IPS-11a (cell line): ENCODE data around the gene NOTCH3.

ENCODE experiments used
- H3K4me3 ChIP-seq: one replicate; pipeline ENCODE4 v1.5.1; 2013; ENCODE audit warnings: low read depth, low read length, control low read depth

The NOTCH3 gene

DNA sequence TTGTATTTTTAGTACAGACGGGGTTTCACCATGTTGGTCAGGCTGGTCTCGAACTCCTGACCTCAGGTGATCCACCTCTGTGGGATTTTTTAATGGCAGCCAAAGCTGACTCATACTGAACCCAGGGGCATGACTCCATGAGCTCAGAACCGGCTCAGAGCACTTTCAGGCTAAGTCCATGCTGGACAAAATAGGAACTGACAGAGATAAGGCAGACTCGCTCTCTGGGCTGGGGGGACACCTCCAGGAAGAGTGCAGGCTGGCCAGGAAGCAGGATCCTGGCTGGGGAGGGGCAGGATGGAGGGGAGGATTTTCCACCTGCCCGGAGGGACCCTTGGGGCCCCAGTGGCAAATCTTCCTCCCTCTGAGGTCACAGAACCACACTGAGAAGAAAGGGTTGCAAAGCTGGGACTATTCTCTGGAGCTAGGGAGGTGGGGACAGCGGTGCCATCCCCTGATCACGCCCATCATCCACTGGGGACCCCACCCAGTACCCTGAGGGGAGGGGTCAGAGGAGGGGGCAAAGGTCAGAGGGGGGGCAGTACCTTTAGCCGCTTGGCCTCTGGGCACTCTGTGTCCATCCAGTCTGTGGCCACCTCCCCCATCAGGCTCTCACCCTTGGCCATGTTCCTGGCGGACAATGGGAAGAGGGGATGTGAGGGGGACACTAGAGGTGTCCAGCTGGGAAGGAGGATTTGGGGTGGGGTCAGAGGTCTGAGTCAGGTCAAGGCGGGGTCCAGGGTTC lies 31.1 kb downstream of the NOTCH3 start:
- no peak overlapping the region for H3K4me3 ChIP-seq

GRCh38 chr19:15166700-15167099 lies 34.1 kb downstream of the NOTCH3 start:
- H3K4me3 ChIP-seq = no peak overlapping the region

DNA sequence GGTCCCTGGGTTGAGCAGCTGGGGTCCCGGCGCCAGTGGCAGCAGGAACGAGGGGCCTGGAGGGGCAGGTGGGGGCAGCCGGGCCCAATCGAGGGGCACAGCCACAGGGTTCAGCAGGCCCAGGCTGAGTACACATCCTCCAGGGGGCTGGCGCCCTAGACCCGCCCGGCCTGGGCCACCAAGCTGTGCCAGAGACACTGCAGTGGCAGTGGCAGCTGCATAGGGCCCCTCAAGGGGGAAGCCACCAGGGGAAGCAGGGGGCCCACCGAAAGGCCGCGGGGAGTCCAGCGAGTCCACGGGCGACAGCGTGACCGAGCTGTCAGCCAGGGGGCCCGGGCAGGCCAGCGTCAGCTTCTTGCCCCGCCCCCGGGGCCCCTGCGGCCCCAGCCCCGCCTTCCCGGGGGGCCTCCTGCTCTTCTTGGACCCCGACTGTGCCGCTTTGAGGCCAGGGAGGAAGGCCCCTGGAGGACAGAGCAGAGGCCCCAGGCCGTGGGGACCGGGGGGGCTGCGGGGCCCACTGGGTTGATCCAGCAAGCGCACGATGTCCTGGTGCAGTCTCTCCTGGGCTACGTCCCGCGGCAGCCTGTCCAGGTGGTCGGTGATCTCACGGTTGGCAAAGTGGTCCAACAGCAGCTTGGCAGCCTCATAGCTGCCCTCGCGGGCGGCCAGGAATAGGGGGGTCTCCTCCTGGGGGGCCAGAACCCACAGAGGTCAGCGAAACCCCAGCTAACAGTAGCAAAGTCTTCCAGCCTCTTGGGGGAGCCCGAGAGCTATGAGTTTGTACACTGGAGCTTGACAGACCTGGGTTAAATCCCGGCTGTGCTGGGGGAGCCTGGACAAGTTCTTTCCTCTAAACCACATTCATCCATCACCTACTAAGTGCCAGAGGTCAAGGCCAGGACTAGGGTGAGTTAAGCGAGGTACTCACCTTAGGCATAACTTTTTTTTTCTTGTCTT lies 39.5 kb downstream of the NOTCH3 start:
- no peak overlapping the region for H3K4me3 ChIP-seq

GRCh38 chr19:15159251-15159650 lies 41.5 kb downstream of the NOTCH3 start:
- H3K4me3 ChIP-seq = no peak overlapping the region

DNA sequence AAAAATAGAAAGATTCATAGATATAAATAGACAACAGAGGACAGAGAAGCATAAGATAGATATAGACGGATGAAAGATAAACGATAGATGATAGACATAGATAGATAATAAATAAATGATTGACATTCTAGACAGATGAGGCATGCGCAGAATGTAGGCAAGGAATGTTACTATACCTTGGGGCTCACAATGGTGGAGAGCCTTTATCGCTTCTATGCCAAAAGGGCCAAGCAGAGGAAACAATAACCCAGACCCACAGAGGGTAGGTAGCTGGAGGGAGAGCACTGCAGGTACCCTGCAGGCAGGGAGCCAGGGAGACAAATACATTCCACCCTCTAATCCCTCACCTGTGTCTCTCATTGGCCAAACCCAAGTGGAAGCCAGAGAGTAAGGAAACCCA lies 44.4 kb downstream of the NOTCH3 start:
- no peak overlapping the region for H3K4me3 ChIP-seq

- H3K4me3 ChIP-seq = no peak overlapping the region
Measured at GRCh38 chr19:15155296-15155695, 45.5 kb downstream of the NOTCH3 start.

- no peak overlapping the region for H3K4me3 ChIP-seq
Measured at GRCh38 chr19:15154002-15154612, 46.7 kb downstream of the NOTCH3 start.

DNA sequence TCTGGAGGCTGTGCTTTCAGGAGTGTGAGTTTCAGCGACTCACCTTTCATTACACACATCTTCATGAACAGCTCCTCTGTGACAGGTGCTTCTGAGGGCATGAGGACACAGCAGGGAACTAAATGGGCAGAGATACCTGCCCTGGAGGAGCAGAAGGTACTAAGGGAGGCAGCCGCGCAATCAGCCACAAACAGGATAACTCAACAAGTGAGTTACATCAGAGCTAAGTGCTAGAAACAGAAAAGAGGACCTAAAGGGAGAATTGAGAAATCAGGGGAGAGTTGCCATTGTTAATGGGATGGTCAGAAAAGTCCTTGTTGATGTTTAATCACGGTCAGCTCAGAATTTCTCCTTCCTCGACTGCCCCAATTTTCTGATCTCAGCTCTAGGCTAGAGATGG lies 51.1 kb downstream of the NOTCH3 start:
- H3K4me3 ChIP-seq = no peak overlapping the region

DNA sequence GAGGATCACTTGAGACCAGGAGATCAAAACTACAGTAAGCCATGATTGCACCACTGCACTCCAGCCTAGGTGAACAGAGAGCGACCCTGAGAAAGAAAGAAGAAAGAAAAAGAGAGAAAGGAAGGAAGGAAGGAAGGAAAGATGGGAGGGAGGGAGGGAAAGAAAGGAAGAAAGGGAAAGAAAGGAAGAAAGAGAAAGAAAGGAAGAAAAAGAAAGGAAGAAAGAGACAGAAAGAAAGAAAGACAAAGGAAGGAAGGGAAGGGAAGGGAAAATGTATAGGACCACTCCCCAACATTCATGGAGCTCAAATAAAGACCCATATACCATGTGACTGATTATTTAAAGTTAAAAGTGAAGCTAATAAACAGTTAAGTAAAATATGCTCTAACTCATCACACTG lies 53.7 kb downstream of the NOTCH3 start:
- no peak overlapping the region for H3K4me3 ChIP-seq

DNA sequence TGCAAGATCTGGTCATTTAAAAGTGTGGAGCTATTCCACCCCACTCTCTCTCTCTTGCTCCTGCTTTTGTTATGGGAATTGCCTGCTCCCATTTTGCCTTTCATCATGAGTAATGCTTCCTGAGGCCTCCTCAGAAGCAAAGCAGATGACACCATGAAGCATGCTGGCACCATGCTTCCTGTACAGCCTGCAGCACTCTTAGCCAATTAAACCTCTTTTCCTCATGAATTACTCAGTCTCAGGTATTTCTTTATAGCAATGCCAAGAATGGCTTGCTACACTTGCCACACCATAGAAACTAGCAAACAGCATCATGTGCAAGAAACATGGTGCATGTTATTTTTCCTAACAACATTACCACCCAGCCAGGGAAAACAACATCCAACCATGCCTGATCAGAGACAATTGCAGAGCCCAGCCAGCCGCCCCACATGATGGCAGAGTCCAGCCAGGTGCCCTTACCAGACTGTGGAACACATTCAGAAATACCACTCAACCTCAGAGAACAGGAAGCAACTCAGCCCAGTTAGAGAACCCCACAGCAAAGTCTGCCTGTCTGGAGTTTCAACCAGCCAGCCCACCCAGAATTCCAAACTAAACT lies 56.6 kb downstream of the NOTCH3 start:
- H3K4me3 ChIP-seq = no peak overlapping the region

GRCh38 chr19:15142313-15142712 lies 58.5 kb downstream of the NOTCH3 start:
- H3K4me3 ChIP-seq = no peak overlapping the region

GRCh38 chr19:15141143-15141542 lies 59.7 kb downstream of the NOTCH3 start:
- H3K4me3 ChIP-seq = no peak overlapping the region

DNA sequence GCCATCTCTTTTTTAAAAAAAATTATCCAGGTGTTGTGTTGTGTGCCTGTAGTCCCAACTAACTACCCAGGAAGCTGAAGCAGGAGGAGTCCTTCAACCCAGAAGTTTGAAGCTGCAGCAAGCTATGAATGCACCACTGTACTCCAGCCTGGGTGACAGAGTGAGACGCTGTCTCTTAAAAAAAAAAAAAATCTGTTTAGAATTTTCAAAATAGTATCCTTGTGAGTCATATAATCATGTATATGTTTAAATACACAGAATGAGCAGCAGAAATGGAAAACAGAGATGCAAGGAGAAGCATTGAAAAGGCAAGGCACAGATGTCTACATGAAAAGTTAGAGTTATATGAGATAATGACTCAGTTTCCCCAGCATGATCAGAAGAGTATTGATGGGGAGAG lies 62.4 kb downstream of the NOTCH3 start:
- no peak overlapping the region for H3K4me3 ChIP-seq

DNA sequence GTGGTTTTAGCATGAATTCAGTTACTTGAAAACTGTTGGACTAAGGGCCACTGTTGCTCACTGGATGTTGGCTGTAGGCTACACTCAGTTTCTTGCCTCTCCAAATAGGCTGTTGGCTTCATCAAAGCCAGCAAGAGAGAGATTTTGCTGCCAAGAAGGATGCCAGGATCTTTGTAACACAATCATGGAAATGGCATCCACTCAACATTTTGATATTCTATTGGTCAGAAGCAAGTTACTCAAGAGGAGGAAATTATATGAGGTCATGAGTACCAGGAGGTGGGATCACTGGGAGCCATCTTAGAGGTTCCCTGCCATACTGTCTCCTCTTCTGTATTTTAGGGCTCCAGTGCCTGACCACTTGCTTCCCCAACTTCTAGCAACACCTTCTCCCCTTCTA lies 63.0 kb downstream of the NOTCH3 start:
- H3K4me3 ChIP-seq = no peak overlapping the region

DNA sequence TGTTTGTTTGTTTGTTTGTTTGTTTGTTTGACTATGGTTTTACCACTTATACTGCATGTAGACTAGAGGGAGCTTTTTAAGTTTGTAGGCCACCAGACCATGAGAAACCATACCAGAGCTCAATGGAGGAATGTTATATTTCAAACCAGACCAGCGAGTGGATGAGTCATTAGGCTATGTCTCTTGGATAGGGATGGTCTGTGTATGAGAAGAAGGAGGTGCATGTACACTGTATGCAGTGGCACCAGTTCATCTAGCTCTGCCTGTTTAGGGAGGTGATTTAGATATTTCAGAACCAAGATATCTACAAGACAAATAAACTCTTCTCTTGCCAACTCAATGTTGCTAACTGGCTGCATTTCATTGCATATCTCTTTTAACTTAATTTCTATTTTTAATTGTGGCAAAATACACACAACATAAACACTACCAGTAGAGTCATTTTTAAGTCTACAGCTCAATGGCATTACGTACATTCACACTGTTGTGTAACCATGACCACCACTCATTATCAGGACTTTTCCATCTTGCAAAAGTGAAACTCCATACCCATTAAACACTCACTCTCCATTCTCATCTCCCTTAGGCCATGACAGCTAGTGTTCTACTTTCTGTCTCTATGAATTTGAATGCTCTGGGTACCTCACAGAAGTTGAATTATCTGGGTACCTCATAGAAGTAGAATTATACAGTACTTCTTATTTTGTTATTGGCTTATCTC lies 64.4 kb downstream of the NOTCH3 start:
- H3K4me3 ChIP-seq = no peak overlapping the region

DNA sequence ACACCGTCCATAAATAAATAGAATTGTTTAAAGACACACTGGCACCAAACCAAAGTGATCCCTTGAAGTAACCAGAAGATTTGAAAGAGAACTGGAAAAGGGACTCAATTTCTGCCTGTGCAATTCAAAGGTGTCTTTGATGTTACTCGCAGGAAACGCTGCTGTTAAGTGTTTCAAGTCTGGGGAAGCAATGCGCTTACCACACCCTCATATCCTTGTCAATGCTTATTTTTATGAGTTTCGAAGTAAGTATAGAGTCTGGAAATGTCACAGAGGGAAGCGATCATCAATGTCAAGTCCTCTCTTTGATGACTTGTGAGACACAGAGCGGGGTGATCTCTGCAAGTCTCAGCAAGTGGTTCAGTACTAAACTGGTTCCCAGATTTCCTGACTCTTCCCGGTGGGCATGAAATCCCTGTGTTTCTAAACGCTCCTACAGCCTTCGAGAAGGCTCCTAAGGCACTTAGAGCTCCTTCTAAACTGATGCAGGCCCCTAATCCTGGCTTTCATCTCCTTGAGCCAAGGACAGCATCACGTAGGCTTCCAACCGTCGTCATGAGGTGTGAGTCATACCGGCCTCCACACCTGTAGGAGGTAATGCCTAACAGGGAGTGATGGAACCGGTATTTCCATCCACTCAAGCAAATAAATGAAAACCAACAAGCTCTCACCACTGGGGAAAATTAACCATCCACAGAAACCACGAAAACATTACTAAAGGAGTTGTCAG lies 70.8 kb downstream of the NOTCH3 start:
- H3K4me3 ChIP-seq = no peak overlapping the region

DNA sequence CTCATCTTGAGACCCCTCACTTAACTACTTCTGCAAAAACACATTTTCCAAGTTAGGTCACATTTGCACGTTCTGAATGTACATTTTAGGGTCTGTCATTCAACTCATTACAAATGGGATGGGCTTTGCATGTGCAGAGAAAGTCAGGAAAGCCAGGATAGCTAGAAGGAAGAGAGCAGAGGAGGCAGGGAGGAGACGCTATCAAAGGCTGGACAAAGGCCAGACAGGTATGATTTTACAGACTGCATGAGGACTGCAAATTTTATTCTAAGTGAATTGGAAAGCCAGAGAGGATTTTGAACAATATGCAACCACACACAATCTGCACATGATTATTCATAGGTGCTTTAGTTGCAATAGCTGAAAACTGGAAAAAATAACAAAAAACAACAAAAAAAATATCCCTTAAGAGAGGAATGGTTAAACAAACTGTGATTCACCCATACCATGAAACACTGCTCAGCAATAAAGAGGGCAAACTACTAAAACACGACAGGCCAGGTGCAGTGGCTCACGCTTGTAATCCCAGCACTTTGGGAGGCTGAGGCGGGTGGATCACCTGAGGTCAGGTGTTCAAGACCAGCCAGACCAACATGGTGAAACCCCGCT lies 72.5 kb downstream of the NOTCH3 start:
- no peak overlapping the region for H3K4me3 ChIP-seq

- H3K4me3 ChIP-seq = no peak overlapping the region
Measured at GRCh38 chr19:15126131-15126910, 74.5 kb downstream of the NOTCH3 start.
